ENCODE measurements around the gene ZSWIM8.

Gene ZSWIM8

GRCh38 chr10:73839276-73839966, 54.0 kb downstream of the ZSWIM8 start:
- no peak overlapping the region for H2AK5ac ChIP-seq (ENCODE audit: low read length)
- H4K8ac ChIP-seq (ENCODE audit: low read depth, low read length): no peak overlapping the region
- H3K18ac ChIP-seq (ENCODE audit: low read length): no peak overlapping the region
- H3K23ac ChIP-seq (ENCODE audit: low read length): no peak overlapping the region
- H4K91ac ChIP-seq (ENCODE audit: low read depth, low read length): no peak overlapping the region
- no peak overlapping the region for H3K14ac ChIP-seq (ENCODE audit: low read length)
- no peak overlapping the region for H3K9ac ChIP-seq (ENCODE audit: low read length)
- H3K4me2 ChIP-seq (ENCODE audit: low read length): no peak overlapping the region
- no CpG with 5 or more reads among the region's 40 CpGs for WGBS (ENCODE audit: extremely low coverage, insufficient coverage, insufficient read length)
- peaks cover 0 to 6% of the 10 kb centered on the region in 2 experiments for H3K4me1 ChIP-seq (ENCODE audit: control insufficient read depth in 1 of 2, insufficient read depth in 2 of 2, low read length in 2 of 2)
- H3K4ac ChIP-seq (ENCODE audit: low read depth, low read length): no peak overlapping the region
- no peaks in the 10 kb centered on the region for H3K27me3 ChIP-seq (ENCODE audit: insufficient read depth, low read length)
- no peak overlapping the region for H3K4me3 ChIP-seq (ENCODE audit: low read depth, low read length)
- no peaks in the 10 kb centered on the region for H3K9me3 ChIP-seq (ENCODE audit: insufficient read depth, low read depth, low read length)
- peaks cover 25 to 39% of the 10 kb centered on the region in 2 experiments for H3K36me3 ChIP-seq (ENCODE audit: control insufficient read depth in 1 of 2, insufficient read depth in 2 of 2, low read length in 2 of 2)
- H3K27ac ChIP-seq (ENCODE audit: low read depth, low read length): no peak overlapping the region
- H2BK5ac ChIP-seq (ENCODE audit: low read depth, low read length, poor library complexity): no peak overlapping the region
- H4K12ac ChIP-seq (ENCODE audit: low read depth, low read length): no peak overlapping the region
- DNase-seq: no peak
- H2AFZ ChIP-seq (ENCODE audit: insufficient read depth, low read length, poor library complexity): no peak overlapping the region
- no peak overlapping the region for H2BK120ac ChIP-seq (ENCODE audit: insufficient read depth, low read length, poor library complexity)
- no peak overlapping the region for H2BK12ac ChIP-seq (ENCODE audit: low read length)
- H3K79me1 ChIP-seq (ENCODE audit: low read length): no peaks in the 10 kb centered on the region
- H3K79me2 ChIP-seq (ENCODE audit: control insufficient read depth, insufficient read depth, low read length, poor library complexity): no peaks in the 10 kb centered on the region

DNA sequence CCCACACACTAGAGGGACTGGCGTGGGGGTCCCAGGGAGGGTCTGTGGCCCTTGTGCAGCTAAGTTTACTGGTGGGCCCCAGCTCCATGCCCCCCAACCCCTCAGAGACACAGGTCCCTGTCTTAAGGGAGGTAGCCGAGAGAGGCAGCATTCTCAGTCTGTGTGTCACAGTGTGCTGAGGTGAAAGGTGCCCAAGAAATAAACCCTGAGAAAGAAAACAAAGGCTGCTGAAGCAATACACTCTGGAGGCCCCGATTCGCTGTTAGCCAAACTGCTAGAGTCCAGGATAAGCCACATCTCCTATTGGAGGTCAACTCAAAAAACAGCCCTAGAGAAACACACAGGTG, 54.6 kb downstream of the ZSWIM8 start:
- DNase-seq: no peak
- Histone ChIP-seq H3K27me3 (ENCODE audit: insufficient read depth, low read length) (no peaks in the 10 kb centered on the region), H3K36me3 (ENCODE audit: control insufficient read depth in 1 of 2, insufficient read depth in 2 of 2, low read length in 2 of 2) (peaks cover 25 to 39% of the 10 kb centered on the region in 2 experiments), H4K91ac (ENCODE audit: low read depth, low read length) (no peak overlapping the region), H2BK12ac (ENCODE audit: low read length) (no peak overlapping the region), H3K79me1 (ENCODE audit: low read length) (no peaks in the 10 kb centered on the region), H2BK5ac (ENCODE audit: low read depth, low read length, poor library complexity) (no peak overlapping the region), H2AK5ac (ENCODE audit: low read length) (no peak overlapping the region), H3K9me3 (ENCODE audit: insufficient read depth, low read depth, low read length) (no peaks in the 10 kb centered on the region), H3K4me3 (ENCODE audit: low read depth, low read length) (no peak overlapping the region), H3K4me2 (ENCODE audit: low read length) (no peak overlapping the region), H2AFZ (ENCODE audit: insufficient read depth, low read length, poor library complexity) (no peak overlapping the region), H4K8ac (ENCODE audit: low read depth, low read length) (no peak overlapping the region), H3K18ac (ENCODE audit: low read length) (no peak overlapping the region), H3K23ac (ENCODE audit: low read length) (no peak overlapping the region), H3K27ac (ENCODE audit: low read depth, low read length) (no peak overlapping the region), H2BK120ac (ENCODE audit: insufficient read depth, low read length, poor library complexity) (no peak overlapping the region), H3K4me1 (ENCODE audit: control insufficient read depth in 1 of 2, insufficient read depth in 2 of 2, low read length in 2 of 2) (peaks cover 0 to 6% of the 10 kb centered on the region in 2 experiments), H3K9ac (ENCODE audit: low read length) (no peak overlapping the region), H3K4ac (ENCODE audit: low read depth, low read length) (no peak overlapping the region), H3K14ac (ENCODE audit: low read length) (no peak overlapping the region), H4K12ac (ENCODE audit: low read depth, low read length) (no peak overlapping the region), H3K79me2 (ENCODE audit: control insufficient read depth, insufficient read depth, low read length, poor library complexity) (no peaks in the 10 kb centered on the region)
- no CpG with 5 or more reads among the region's 4 CpGs for WGBS (ENCODE audit: extremely low coverage, insufficient coverage, insufficient read length)

GRCh38 chr10:73840403-73841060, 55.1 kb downstream of the ZSWIM8 start:
- H3K4me3 ChIP-seq (ENCODE audit: low read depth, low read length): no peak overlapping the region
- WGBS (ENCODE audit: extremely low coverage, insufficient coverage, insufficient read length): no CpG with 5 or more reads among the region's 13 CpGs

GRCh38 chr10:73841061-73841421, 55.6 kb downstream of the ZSWIM8 start:
- Histone ChIP-seq H2BK5ac (ENCODE audit: low read depth, low read length, poor library complexity) (no peak overlapping the region), H3K79me2 (ENCODE audit: control insufficient read depth, insufficient read depth, low read length, poor library complexity) (no peaks in the 10 kb centered on the region), H2BK120ac (ENCODE audit: insufficient read depth, low read length, poor library complexity) (no peak overlapping the region), H3K36me3 (ENCODE audit: control insufficient read depth in 1 of 2, insufficient read depth in 2 of 2, low read length in 2 of 2) (peaks cover 25 to 39% of the 10 kb centered on the region in 2 experiments), H3K9me3 (ENCODE audit: insufficient read depth, low read depth, low read length) (no peaks in the 10 kb centered on the region), H3K27me3 (ENCODE audit: insufficient read depth, low read length) (no peaks in the 10 kb centered on the region), H3K18ac (ENCODE audit: low read length) (no peak overlapping the region), H3K4me1 (ENCODE audit: control insufficient read depth in 1 of 2, insufficient read depth in 2 of 2, low read length in 2 of 2) (peaks cover 0 to 6% of the 10 kb centered on the region in 2 experiments), H3K4me2 (ENCODE audit: low read length) (no peak overlapping the region), H2AFZ (ENCODE audit: insufficient read depth, low read length, poor library complexity) (no peak overlapping the region), H3K9ac (ENCODE audit: low read length) (no peak overlapping the region), H3K4me3 (ENCODE audit: low read depth, low read length) (no peak overlapping the region), H3K4ac (ENCODE audit: low read depth, low read length) (no peak overlapping the region), H4K8ac (ENCODE audit: low read depth, low read length) (no peak overlapping the region), H2BK12ac (ENCODE audit: low read length) (no peak overlapping the region), H2AK5ac (ENCODE audit: low read length) (no peak overlapping the region), H3K79me1 (ENCODE audit: low read length) (no peaks in the 10 kb centered on the region), H3K14ac (ENCODE audit: low read length) (no peak overlapping the region), H3K23ac (ENCODE audit: low read length) (no peak overlapping the region), H4K12ac (ENCODE audit: low read depth, low read length) (no peak overlapping the region), H4K91ac (ENCODE audit: low read depth, low read length) (no peak overlapping the region), H3K27ac (ENCODE audit: low read depth, low read length) (no peak overlapping the region)
- no peak for DNase-seq
- WGBS (ENCODE audit: extremely low coverage, insufficient coverage, insufficient read length): no CpG with 5 or more reads among the region's 9 CpGs

More at GRCh38 chr10:73840403-73841060, 55.1 kb downstream of the ZSWIM8 start:
- no peak for DNase-seq
- Histone ChIP-seq H3K27me3 (ENCODE audit: insufficient read depth, low read length) (no peaks in the 10 kb centered on the region), H2AK5ac (ENCODE audit: low read length) (no peak overlapping the region), H3K4me2 (ENCODE audit: low read length) (no peak overlapping the region), H4K8ac (ENCODE audit: low read depth, low read length) (no peak overlapping the region), H4K12ac (ENCODE audit: low read depth, low read length) (no peak overlapping the region), H3K4ac (ENCODE audit: low read depth, low read length) (no peak overlapping the region), H2BK12ac (ENCODE audit: low read length) (no peak overlapping the region), H2BK5ac (ENCODE audit: low read depth, low read length, poor library complexity) (no peak overlapping the region), H2AFZ (ENCODE audit: insufficient read depth, low read length, poor library complexity) (no peak overlapping the region), H3K79me2 (ENCODE audit: control insufficient read depth, insufficient read depth, low read length, poor library complexity) (no peaks in the 10 kb centered on the region), H3K9me3 (ENCODE audit: insufficient read depth, low read depth, low read length) (no peaks in the 10 kb centered on the region), H3K4me1 (ENCODE audit: control insufficient read depth in 1 of 2, insufficient read depth in 2 of 2, low read length in 2 of 2) (peaks cover 0 to 6% of the 10 kb centered on the region in 2 experiments), H2BK120ac (ENCODE audit: insufficient read depth, low read length, poor library complexity) (no peak overlapping the region), H3K23ac (ENCODE audit: low read length) (no peak overlapping the region), H3K14ac (ENCODE audit: low read length) (no peak overlapping the region), H3K27ac (ENCODE audit: low read depth, low read length) (no peak overlapping the region), H4K91ac (ENCODE audit: low read depth, low read length) (no peak overlapping the region), H3K79me1 (ENCODE audit: low read length) (no peaks in the 10 kb centered on the region), H3K18ac (ENCODE audit: low read length) (no peak overlapping the region), H3K36me3 (ENCODE audit: control insufficient read depth in 1 of 2, insufficient read depth in 2 of 2, low read length in 2 of 2) (peaks cover 25 to 39% of the 10 kb centered on the region in 2 experiments), H3K9ac (ENCODE audit: low read length) (no peak overlapping the region)

All from trophoblast cell (in vitro differentiated cells and primary cell).